Thyroid gland (tissue), 4 donors: Measurements from ENCODE around the gene IFIT1.

Experiments used
- POLR2A ChIP-seq, 2 donors: fragments of 450-650 bp; IDR thresholded peaks; one replicate each; pipeline ENCODE4 v1.6.1; 2017; ENCODE audit warnings: antibody characterized with exemption in 2 of 2, mild to moderate bottlenecking in 2 of 2, moderate library complexity in 1 of 2
- TF ChIP-seq, protein P1 (sequence below), 6 experiments: fragments of 200-600 bp in 3 of 6; fragments of 450-650 bp in 3 of 6; sonication (generic) in 3 of 6; IDR thresholded peaks; one replicate each; pipeline ENCODE4 v1.5.1; 2016 to 2019; ENCODE audit warnings: antibody characterized with exemption in 6 of 6, mild to moderate bottlenecking in 2 of 6, inconsistent platforms in 1 of 6, moderate library complexity in 1 of 6

DNA sequence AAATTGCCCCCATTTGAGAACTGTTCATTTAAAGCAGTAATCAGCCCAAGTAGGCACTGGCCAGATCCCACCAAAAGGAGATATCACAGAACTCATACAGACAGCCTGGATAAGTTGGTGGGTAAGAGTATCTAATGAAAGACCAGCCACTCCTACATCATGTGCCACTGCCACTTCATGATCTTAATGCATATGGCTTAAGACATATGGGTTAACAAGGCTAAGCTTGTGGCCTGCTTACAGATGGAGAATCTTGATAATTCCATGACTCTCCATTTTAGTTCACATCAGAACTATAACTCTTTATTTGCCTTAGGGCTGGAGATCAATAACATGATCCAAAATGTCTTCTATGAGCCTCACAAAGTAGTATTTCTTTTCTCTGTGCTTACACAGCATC, 21.3 kb upstream of the IFIT1 start:
- TF ChIP-seq, protein P1, sequence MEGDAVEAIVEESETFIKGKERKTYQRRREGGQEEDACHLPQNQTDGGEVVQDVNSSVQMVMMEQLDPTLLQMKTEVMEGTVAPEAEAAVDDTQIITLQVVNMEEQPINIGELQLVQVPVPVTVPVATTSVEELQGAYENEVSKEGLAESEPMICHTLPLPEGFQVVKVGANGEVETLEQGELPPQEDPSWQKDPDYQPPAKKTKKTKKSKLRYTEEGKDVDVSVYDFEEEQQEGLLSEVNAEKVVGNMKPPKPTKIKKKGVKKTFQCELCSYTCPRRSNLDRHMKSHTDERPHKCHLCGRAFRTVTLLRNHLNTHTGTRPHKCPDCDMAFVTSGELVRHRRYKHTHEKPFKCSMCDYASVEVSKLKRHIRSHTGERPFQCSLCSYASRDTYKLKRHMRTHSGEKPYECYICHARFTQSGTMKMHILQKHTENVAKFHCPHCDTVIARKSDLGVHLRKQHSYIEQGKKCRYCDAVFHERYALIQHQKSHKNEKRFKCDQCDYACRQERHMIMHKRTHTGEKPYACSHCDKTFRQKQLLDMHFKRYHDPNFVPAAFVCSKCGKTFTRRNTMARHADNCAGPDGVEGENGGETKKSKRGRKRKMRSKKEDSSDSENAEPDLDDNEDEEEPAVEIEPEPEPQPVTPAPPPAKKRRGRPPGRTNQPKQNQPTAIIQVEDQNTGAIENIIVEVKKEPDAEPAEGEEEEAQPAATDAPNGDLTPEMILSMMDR (IDR thresholded peaks at IDR 0.05), result no peak
- no peak for TF ChIP-seq POLR2A (IDR thresholded peaks at IDR 0.05)
